GM18511 (cell line): Measurements from ENCODE around the gene MAGI2.

Source experiments
- ATAC-seq: cut with Tn5 transposase; IDR thresholded peaks from one replicate; pipeline ENCODE4 v1.9.1; 2021; ENCODE audit warnings: mild to moderate bottlenecking, moderate library complexity; ENCODE audit not compliant: unreplicated experiment

The MAGI2 gene

DNA sequence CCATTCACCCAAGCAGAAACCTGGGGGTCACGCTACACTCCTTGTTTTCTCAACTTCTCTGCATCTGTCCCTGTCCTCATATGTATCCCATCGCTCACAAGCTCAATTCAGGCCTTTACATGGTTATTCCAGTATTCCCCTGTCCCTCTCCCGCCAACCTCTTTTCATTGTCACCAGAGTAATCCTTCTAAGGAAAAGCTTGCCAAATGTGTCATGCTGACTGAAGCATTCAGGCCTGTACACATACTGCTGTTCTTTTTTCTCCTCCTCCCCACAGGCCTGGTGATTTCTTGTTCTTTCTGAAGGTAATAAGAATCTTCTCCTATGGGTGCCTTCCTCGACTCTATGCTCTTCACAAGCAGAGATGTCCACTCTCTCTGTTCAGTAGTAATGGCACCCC lies 1372.7 kb downstream of the MAGI2 start:
- no peak for ATAC-seq

DNA sequence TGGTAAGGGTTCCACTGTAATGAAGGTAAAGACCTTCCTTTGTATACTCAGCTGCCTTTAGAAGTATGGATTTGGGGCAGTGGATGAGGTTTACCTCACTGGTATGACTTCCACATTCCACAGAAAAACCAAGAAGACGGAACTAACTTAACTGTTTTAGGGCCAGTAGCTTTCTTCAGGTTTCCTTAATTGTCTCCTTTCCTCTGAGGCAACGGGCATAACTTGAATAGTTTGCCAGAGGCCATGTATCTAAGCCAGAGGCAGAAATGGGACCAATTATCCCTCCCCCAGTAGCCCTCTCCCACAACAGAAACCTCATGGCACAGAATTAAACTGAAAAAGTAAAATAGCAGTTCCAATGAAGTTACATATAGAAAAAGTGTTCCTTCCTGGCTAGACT lies 1373.2 kb downstream of the MAGI2 start:
- ATAC-seq = no peak

DNA sequence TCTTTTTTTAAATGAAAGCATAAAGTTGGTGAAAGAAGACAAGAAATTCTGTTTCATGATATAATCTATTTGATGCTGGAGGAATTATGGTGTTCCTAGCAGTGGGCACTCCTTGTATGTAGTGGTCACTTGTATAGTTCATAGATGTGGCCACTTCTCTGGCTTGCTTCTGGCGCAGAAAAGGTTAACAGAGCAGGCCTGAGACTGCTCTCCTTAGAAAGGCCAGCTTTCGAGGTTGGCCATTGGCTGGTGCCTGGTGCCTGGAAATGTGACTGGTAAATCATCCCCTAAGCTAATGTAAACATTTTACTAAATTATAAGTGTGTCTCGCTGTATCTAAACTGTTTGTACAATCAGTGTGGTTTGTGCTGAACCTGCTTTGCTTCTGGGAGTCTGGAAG lies 1378.8 kb downstream of the MAGI2 start:
- ATAC-seq = no peak

DNA sequence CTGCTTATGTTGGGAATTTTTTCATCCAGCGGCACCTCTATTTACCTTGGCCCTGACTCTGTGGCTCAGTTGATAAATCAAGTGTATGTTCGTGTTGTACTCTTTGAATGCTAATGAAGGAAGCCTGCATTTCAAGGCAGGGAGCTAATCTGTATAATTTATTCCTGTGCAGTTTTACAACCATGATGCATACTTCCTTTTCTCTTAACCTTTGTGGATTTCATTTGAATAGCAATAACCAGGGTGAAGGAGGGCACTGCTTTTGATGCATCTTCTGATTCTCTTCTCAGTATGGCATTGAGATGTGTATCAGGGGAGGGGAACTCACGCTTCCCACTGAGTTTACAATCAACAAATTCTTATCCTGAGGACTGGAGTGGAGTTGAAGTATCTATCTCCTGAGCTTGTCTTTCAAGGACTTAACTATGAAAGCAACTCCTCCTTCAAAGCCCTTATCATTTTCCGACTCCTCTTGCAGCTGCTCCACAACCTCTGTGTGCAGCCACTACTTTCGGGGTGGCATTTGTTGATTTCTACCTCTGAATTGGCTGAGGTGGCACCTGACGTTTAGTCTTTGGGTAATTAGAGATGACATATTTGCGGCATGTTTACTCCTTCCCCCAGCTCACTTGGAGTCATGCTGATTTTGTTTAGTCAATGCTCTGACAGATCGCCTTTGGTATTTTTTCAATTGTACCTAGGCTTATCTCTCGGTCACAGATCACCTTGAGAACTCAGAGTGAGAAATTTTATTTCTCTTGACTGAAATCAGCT lies 1379.7 kb downstream of the MAGI2 start:
- no peak for ATAC-seq

DNA sequence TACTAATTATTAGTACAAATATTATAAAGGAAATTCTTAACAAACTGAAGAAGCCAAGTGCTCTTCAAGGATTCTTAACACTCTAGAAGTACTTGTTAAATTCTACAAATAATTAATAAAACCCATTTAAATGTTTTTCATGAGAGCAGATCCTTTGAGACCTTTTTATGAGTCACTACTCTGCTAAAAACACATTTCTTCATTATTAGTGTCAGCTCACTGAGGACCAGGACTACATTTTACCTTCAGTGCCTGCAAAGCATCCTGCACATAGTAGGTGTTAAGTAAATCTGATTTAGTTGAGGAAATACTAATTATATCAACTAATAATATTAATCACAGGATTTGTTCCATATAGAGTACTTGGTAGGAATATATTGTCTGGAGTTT lies 1381.3 kb downstream of the MAGI2 start:
- ATAC-seq = no peak

DNA sequence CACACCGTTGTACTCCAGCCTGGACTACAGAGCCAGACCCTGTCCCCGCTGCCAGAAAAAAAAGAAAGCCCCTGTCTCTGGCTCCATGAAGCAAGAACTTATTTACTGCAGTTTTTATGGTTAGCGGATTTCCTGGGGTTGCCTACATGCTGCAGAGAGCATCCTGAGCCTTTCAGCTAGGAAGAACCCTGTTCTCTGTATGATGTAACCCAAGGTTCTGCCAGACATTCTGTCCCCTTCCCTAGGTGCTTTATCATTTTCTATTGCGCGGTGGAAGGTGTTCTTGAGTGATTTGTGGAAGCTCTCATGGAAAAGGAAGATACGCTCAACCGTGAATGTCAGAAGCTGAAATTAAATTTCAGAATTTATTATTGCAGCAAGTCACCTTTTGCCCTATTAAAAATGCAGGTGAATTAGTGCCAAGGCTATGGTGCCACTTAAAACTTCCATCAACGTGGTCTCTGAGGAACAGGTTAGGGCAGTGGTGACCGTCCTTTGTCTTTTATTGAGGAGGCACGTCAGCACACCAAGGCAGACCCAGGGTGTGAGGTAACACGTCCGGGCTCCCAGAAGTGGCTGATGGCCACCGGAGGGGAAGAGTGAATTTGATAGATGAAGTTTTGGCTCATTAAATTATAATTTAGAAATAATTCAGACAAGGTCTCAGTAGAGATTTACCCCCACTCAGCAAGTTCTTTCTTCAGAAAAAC lies 1381.8 kb downstream of the MAGI2 start:
- no peak for ATAC-seq

DNA sequence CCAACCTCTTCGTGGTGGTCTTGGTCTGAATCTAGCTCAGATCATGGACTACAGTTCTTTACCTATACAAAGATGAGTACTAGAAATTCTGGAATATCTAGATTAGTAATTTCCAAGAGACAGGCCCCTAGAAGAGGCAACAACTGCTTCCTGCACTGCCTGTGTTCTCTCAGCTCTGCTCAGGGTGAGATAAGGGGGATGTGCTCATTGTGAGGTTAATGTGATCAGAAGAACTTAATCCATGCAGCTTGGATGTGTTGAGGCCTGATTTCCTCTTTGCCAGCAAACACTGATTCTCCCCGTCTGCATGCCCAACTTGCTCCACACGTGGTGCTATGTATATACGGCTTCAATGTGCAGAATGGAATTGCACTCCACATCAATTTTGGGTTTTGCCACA lies 1386.9 kb downstream of the MAGI2 start:
- no peak for ATAC-seq

DNA sequence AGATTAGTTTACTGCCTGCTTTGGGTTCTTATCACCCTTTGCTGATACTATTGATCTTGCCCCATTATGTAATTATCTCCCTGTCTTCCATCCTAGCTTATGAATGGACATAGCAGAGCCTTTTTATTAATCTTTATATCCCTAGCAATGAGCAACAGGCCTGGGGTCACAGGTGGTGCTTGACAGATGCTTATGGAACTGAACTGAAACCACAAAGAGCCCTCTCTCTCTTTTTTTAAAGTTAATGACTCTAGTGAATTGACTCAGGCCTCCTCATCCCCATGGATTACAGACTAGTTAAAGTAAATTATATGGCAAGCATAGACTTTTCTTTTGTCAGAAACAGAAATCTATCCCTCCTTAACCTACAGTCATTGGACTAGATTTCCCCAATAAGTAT lies 1389.7 kb downstream of the MAGI2 start:
- no peak for ATAC-seq

DNA sequence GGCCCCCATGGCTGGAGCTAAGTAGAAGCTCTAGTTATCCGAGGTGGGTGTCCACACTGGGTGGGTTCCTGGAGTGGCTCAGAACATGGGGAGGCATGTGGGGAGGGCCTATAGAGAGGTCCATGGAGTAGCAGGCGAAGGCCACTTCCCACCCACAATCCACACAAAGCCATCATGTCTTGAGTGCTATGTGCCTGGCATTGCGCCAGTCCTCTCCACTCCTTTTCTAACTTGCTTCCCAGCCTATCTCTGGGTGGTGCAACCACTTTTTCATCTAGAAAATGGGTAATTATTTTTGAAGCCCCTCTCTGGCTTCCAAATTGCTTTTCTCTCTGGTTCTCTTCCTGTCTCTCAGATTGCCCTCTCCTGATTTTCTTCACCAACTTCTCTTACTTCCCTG lies 1391.3 kb downstream of the MAGI2 start:
- ATAC-seq = no peak

DNA sequence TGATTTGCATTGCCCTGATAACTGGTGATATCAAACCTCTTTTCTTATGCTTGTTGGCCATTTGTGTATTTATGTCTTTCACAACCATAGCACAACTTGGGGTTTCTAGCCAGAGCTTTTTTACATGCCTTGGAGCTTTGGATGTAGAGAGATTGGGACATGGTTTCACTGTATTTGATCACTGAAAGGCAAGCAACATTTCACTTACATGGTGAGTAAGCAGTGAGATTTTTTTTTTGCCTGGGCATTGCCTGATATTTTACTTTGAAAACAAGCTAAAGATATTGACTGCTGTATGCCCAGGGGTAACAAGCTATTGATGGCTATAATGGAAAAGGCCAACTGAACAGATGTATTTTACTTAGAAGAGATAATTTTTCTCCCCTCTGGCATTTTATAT lies 1395.9 kb downstream of the MAGI2 start:
- ATAC-seq = no peak

DNA sequence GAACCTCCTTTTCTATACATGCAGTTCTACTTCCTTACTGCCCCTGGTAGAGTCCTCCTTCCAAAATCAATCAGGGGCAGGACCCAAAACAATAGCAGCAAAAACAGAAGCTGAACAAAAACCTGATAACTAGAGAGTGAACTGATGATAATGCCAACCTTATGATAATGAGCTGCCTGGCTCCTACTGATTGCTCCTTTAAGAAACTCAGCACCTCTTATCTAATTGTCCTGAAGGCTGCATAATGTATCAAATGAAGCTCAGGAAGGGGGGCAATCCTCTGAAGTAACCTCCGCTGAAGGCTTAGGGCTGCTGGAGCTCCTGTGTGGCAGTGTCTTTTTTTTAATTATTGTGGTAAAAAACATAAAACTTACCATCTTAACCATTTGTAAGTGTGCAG lies 1397.9 kb downstream of the MAGI2 start:
- ATAC-seq = no peak

DNA sequence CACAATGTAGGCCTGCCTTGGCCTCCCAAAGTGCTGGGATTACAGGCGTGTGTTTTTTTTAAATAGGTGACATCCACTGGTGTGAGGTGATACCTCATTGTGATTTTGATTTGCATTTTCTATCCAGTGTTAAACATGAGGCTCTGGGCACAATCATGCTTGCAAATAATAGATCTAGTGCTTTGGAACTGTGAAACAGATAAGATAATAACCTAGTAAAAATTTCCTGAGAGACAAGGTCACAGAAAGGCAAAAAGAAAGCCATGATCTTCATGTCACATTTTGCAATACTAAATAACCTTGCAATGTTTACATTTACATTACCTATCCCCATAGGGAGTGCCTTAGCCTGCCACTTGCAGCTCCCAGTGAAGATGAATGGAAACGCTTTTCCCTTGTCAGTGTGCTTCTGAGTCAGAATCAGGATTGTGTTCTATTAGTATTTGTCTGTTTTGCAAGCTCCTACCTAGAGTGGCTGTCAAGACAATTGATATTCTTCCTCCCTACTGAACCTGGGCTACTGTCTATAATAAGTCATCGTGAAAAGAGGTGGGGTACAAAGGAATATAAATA lies 1398.4 kb downstream of the MAGI2 start:
- no peak for ATAC-seq

DNA sequence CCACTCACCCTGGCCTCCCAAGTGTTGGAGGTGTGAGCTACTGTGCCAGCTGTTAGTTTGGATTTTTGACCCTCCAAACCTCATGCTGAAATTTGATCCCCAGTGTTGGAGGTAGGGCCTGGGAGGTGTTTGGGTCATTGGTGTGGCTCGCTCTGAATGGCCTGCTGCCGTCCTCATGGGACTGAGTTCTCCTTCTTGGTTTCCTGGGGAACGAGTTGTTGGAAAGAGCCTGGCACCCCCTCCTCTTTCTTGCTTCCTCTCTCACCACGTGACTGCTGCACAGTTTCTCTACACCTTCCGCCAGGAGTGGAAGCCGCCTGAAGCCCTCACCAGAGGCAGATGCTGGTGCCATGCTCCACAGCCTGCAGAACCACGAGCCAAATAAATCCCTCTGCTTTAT lies 1401.4 kb downstream of the MAGI2 start:
- no peak for ATAC-seq

DNA sequence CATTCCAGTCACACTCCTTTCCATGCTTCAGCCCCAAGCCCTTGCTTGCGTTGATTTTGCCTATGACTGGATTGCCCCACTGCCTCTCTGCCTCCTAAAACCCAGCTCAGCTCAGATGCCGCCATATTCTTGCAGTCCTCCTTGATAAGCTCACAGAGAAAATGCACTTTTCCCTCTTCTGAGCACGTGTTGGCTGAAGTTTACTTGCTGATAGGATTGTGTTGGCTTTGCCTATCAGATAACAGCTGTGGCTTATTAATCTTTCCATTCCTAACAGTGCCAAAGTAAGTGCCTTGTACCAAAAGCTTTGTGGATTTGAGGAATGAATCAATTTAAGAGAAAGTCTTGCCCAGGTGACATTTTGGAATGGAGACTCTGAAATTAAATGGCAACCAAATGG lies 1405.7 kb downstream of the MAGI2 start:
- no peak for ATAC-seq

DNA sequence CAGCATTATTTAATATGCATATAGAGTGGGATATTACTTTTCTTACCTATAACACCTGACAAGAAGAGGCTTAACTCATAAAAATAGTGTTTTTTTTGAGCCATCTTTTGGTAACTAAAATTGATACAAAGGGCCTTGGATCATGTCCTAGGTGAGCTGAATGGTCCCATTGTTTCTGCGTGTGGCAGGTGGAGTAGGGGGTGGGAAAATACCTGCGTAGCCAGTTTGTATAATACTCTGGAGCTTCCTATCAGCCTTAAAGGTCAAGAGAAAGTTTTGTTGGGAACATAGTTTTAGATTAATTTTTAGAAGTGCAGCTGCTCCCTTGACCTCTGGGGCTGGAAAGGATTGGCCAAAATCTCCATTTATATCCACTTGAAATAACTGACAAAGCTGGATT lies 1410.3 kb downstream of the MAGI2 start:
- no peak for ATAC-seq

DNA sequence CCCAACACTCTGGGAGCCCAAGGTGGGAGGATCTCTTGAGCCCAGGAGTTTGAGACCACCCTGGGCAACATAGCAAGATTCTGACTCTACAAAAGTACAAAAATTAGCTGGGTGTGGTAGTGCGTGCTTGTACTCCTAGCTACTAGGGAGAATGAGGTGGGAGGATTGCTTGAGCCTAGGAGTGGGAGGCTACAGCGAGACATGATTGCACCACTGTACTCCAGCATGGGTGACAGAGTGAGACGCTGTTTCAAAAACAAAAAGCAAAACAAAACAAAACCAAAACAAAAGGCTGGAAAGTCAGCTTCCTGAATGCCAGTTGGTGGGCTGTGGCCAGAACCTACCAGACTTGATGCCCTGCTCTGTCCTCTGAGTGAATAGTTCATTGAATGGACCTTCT lies 1412.0 kb downstream of the MAGI2 start:
- no peak for ATAC-seq

DNA sequence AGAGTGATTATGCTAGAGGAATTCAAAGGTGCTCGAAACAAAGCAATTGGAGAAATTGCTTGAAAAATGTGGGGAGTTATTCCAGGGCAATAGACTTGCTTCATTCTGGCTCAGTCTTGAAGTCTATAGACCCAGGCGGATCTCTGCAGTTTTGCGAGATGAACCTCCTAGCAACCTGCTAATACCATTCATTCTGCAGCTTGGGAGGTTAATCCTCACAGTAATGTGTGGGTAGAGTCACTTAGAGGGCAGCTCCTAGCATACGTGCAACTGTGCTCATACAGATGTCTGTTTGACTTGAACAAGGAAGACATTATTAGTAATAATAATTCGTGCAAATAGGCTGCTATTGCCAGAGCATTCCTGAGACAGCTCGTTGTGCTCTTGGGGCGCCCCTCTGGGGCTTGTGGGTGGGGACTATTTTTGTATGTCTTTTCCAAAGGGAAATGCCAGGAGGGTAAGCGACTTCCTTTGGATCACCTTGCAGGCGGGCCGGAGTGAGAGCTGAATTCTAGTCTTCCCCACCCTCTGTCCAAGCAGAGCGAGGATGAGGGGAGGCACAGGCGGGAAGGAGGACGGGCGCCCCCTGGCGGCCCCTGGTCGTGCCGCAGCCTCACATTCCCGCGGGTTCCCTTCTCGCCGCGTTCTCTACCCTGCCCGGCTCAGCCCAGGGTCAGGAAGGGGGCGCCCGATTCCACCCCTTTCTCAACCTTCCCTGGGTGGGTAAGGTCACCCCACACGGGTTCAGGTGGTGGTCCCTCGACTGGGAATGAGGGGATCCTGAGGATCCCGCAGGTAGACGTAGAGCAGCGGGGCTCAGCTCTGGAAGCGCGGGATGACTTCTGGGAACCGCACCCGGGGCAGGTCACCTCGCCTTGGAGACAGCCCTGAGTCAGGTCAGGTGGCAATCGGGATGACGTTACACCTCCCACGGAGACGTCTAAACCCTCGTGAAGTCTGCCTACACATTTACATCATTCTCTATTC lies 1413.4 kb downstream of the MAGI2 start:
- peak; percentile 95 for ATAC-seq

DNA sequence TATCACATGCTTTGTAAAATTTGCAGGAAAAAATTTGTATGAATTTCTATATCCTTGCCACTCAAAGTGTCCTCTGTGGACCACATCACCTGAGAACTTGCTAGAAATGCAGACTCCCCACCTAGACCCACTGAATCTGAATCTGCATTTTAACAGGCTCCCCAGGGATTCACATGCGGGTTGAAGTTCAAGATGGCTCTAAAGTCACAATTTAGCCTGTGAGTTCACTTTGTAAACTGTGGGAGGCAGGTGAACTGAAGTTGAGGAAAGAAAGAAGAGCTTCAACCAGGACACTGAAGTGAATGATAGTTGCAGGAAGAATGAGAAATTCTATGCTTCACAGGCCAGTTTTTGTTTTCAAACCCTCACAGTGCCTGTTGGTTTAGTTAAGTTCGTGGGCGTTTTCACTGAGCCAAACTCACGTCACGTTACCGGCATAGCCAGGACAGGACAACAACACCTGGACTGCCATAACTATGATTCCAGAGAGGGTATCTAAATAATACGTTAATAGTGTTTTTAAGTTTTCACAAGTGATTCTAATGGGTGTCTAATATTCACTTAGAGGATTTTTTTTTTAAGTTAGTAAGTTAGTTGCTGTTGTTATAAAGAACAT lies 1414.9 kb downstream of the MAGI2 start:
- ATAC-seq = no peak

DNA sequence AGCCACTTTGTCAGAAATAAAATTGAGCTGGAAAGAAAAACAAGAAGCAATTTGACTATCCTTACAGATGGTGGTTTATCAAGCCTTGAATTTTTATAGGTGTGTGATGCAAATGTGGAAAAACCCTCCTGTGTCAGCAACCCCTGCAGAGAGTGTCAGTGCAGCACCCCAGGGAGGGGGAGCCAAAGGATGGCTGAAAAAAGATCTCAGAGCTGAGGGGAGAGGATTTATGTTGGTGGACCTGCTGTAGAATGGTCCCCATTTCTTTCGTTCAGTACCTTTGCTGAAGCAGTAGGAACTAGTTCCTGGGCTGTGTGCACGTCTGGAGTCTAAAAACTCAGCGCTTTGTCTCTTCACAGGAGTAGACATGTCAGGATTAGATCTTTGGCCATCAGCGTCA lies 1415.9 kb downstream of the MAGI2 start:
- no peak for ATAC-seq

DNA sequence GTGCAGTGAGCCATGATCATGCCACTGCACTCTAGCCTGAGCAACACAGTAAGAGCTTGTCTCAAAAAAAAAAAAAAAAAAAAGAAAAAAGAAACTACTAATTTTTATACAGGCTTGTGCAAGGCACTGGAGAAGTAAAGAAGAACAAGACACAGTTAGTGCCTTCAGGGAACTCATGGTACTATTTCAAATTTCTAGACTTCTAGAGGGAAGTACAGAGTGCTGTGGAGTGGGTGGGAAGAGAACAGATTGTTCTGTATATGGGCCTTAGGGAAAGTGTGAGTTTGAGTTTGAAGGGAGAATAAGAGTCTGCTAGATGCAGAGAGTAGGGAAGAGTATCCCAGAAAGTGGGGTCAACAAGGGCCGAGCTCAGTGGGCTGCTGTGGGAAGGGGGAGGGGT lies 1420.1 kb downstream of the MAGI2 start:
- no peak for ATAC-seq

DNA sequence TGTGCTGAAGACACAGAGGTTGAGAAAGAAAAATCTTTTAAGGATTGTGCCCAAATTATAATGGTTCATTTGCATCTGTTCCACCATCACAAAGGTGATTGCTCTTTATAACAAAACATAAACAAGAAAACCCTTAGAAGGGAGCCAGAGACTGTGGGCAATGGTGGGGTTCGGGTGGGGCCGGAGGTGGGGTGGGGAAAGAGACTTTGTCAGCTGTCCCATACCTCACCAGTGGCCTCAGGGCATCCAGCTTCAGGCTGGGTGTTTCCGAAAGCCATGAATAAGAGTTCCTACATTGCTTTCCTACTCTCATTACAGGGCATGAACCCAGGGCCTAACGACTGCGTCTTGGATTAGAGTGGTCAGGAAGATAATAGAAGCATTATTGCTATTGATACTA lies 1427.0 kb downstream of the MAGI2 start:
- no peak for ATAC-seq
